WTC11 (cell line): ENCODE measurements around the gene CIB2.

ENCODE experiments used
- FOXJ3 ChIP-seq: sonication (generic); formaldehyde crosslinking; IDR thresholded peaks from 2 replicates; pipeline ENCODE4 v1.9.0; 2021; ENCODE audit warnings: missing genetic modification reagents, mild to moderate bottlenecking, borderline replicate concordance
- JAZF1 ChIP-seq: fragments of 250-450 bp; sonication (Bioruptor Pico); IDR thresholded peaks from 2 replicates; pipeline ENCODE4 v1.9.0; 2021; ENCODE audit warnings: moderate library complexity, mild to moderate bottlenecking, inconsistent platforms
- TF ChIP-seq, protein P1 (sequence below): fragments of 200-600 bp; IDR thresholded peaks from 2 replicates; pipeline ENCODE4 v1.8.0; 2022; ENCODE audit warnings: antibody characterized with exemption
- TF ChIP-seq, protein P2 (sequence below): sonication (generic); formaldehyde crosslinking; IDR thresholded peaks from 2 replicates; pipeline ENCODE4 v1.8.0; 2022; ENCODE audit warnings: mild to moderate bottlenecking, missing genetic modification reagents

DNA sequence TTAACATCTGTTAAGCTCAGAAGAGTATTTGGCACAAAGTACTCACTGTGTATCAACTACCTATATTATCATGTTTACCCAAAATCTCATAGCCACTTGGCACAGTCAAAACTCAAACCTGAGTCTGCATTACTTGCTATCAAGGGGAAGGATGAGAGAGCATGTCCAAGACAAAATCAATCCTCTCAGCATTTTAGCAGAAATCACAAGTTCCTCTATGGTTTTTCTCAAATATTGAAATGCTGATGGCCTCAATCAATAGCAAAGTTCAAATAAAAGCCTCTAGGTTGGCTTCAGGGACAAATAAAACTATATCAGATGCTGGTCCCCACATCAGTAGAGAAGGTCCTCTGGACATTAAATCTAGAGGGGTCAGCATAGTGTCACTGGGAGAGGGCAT lies 68.0 kb downstream of the CIB2 start:
- TF ChIP-seq, protein P1, sequence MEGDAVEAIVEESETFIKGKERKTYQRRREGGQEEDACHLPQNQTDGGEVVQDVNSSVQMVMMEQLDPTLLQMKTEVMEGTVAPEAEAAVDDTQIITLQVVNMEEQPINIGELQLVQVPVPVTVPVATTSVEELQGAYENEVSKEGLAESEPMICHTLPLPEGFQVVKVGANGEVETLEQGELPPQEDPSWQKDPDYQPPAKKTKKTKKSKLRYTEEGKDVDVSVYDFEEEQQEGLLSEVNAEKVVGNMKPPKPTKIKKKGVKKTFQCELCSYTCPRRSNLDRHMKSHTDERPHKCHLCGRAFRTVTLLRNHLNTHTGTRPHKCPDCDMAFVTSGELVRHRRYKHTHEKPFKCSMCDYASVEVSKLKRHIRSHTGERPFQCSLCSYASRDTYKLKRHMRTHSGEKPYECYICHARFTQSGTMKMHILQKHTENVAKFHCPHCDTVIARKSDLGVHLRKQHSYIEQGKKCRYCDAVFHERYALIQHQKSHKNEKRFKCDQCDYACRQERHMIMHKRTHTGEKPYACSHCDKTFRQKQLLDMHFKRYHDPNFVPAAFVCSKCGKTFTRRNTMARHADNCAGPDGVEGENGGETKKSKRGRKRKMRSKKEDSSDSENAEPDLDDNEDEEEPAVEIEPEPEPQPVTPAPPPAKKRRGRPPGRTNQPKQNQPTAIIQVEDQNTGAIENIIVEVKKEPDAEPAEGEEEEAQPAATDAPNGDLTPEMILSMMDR: no peak
- TF ChIP-seq, protein P2, sequence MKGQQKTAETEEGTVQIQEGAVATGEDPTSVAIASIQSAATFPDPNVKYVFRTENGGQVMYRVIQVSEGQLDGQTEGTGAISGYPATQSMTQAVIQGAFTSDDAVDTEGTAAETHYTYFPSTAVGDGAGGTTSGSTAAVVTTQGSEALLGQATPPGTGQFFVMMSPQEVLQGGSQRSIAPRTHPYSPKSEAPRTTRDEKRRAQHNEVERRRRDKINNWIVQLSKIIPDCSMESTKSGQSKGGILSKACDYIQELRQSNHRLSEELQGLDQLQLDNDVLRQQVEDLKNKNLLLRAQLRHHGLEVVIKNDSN (CRISPR knock-in tag): no peak
- TF ChIP-seq FOXJ3 (CRISPR knock-in tag): no peak
- TF ChIP-seq JAZF1 (CRISPR knock-in tag): no peak
